Effector memory CD8-positive, alpha-beta T cell (primary cell): Measurements from ENCODE around the gene SBK2.
A peak's percentile ranks its signal among the peaks of the same experiment; 100 is the strongest.
"Not testable (repeated sequence)": the region's sequence is repeated elsewhere in the genome, so short reads cannot be mapped to it uniquely, and the experiment has no call there.

ENCODE experiments used
- ATAC-seq: fragments of 150-1000 bp; cut with Tn5 transposase; replicated peaks from 2 replicates; pipeline ENCODE4 v1.10.0; 2021; ENCODE audit warnings: mild to moderate bottlenecking, moderate library complexity
- DNase-seq, 3 experiments: peaks; one replicate each; pipeline ENCODE4 v3.0.0; 2021
- H3K27ac Mint-ChIP-seq, 2 donors: one replicate each; pipeline ENCODE4 v1.8.0; 2022; ENCODE audit warnings: mild to moderate bottlenecking in 2 of 2, mixed read lengths in 2 of 2, moderate library complexity in 2 of 2
- H3K27me3 Mint-ChIP-seq, 2 donors: one replicate each; pipeline ENCODE4 v1.8.0; 2022; ENCODE audit warnings: mixed read lengths in 2 of 2
- H3K36me3 Mint-ChIP-seq: one replicate; pipeline ENCODE4 v1.8.0; 2022; ENCODE audit warnings: mild to moderate bottlenecking, moderate library complexity, mixed read lengths; ENCODE audit not compliant: insufficient read depth
- H3K4me1 Mint-ChIP-seq, 2 donors: one replicate each; pipeline ENCODE4 v1.8.0; 2022; ENCODE audit warnings: low read depth in 2 of 2, mixed read lengths in 2 of 2
- H3K4me3 Mint-ChIP-seq, 2 donors: one replicate each; pipeline ENCODE4 v1.8.0; 2022; ENCODE audit warnings: mild to moderate bottlenecking in 2 of 2, mixed read lengths in 2 of 2, moderate library complexity in 2 of 2
- H3K9me3 Mint-ChIP-seq, 2 donors: one replicate each; pipeline ENCODE4 v1.8.0; 2022; ENCODE audit warnings: mixed read lengths in 2 of 2

SBK2 gene

DNA sequence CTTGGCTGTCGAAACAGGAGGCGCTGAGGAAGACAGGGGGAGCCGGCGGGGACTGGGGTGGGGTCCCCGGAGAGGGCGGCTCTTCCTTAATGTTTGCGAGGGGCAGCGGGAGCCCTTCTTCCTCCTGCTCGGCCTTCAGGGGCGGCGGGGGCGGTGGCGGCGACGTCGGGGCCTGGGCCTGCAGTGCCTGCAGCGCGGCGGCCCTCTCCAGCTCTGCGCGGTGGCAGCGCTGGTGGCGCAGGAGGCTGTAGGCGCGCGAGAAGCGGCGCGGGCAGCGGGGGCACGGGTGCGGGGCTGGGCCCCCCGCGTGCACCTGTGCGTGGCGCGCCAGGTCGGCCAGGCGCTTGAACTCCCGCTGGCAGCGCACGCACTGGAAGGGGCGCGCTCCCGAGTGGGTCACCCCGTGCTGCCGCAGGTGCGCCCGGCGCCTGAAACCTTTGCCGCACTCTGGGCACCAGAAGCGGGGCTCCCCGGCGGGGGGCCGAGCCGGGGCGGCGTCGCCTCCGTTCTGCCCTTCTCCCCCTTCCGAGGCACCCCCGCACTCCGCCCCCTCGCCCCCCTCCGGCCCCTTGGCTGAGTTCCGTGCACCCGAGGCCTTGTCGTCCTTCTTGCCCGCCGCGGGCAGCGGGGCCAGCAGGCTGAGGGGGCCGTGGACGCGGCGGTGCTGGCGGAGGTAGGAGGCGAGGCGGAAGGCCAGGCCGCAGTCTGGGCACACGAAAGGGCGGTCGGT, 41.3 kb upstream of the SBK2 start:
- no peak for ATAC-seq
- no peak for DNase-seq
- peaks cover 4% of the 10 kb centered on the region for H3K36me3 Mint-ChIP-seq
- H3K4me1 Mint-ChIP-seq: peaks cover 14 to 17% of the 10 kb centered on the region in 2 donors
- H3K9me3 Mint-ChIP-seq: peaks cover 0 to 3% of the 10 kb centered on the region in 2 donors
- H3K4me3 Mint-ChIP-seq: no peak overlapping the region
- no peaks in the 10 kb centered on the region for H3K27me3 Mint-ChIP-seq
- H3K27ac Mint-ChIP-seq: no peak overlapping the region

DNA sequence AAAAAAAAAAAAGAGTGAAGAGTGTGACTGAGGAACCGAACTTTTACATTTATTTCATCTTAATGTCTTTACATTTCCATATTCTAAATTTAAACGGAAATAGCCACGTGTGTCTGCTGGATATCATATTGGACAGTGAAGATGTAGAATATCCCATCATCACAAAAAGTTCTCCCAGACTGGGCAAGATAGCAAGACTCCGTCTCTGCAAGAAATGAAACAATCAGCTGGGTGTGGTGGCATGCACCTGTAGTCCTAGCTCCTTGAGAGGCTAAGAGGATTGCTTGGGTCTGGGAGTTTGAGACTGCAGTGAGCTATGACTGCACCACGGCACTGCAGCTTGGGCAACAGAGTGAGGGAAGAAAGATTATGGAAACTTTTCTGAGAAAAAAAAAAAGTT, 39.8 kb upstream of the SBK2 start:
- no peak for ATAC-seq
- H3K27me3 Mint-ChIP-seq: no peaks in the 10 kb centered on the region
- peaks cover 0 to 3% of the 10 kb centered on the region in 2 donors for H3K9me3 Mint-ChIP-seq
- H3K27ac Mint-ChIP-seq: no peak overlapping the region
- peaks cover 4% of the 10 kb centered on the region for H3K36me3 Mint-ChIP-seq
- no peak overlapping the region for H3K4me3 Mint-ChIP-seq
- DNase-seq: no peak
- H3K4me1 Mint-ChIP-seq: peaks cover 14 to 15% of the 10 kb centered on the region in 2 donors

DNA sequence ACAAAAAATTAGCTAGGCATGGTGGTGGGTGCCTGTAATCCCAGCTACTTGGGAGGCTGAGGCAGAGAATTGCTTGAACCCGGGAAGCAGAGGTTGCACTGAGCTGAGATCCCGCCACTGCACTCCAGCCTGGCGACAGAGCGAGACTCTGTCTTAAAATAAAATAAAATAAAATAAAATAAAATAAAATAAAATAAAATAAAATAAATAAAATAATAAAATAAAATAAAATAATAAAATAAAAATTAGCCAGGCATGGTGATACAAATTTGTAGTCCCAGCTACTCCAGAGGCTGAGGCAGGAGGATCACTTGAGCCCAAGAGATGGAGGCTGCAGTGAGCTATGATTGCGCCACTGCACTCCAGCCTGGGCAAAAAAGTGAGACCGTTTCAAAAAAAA, 37.0 kb upstream of the SBK2 start:
- H3K27ac Mint-ChIP-seq, H3K9me3 Mint-ChIP-seq, H3K27me3 Mint-ChIP-seq, H3K4me3 Mint-ChIP-seq, ATAC-seq, DNase-seq, H3K36me3 Mint-ChIP-seq, H3K4me1 Mint-ChIP-seq: not testable (repeated sequence)

GRCh38 chr19:55569477-55569876, 32.5 kb upstream of the SBK2 start:
- H3K4me3 Mint-ChIP-seq, ATAC-seq, H3K27ac Mint-ChIP-seq, H3K36me3 Mint-ChIP-seq, H3K4me1 Mint-ChIP-seq, DNase-seq, H3K9me3 Mint-ChIP-seq: not testable (repeated sequence)
- peaks cover 0 to 20% of the 10 kb centered on the region in 2 donors for H3K27me3 Mint-ChIP-seq

DNA sequence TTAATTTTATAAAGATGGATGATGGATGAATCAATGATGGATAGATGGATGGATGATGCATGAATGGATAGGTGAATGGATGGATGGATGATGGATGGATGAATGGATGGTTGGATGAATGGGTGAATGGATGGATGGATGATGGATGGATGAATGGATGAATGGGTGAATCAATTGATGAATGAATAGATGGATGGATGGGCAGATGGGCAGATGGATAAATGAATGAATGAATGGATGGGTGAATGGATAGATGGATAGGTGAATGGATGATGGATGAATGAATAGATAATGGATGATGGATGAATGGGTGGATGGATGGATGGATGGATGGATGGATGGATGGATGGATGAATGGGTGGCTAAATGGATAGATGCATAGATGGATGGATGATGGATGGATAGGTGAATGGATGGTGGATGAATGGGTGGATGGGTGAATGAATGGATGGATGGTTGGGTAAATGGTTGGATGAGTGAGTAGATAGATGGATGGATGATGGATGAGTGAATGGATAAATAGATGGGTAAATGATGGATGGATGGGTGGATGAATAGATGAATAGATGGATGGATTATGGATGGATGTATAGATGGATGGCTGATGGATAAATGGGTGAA, 30.9 kb upstream of the SBK2 start:
- Mint-ChIP-seq H3K36me3 (no peaks in the 10 kb centered on the region), H3K4me1 (no peaks in the 10 kb centered on the region), H3K27ac (no peak overlapping the region), H3K9me3 (no peaks in the 10 kb centered on the region), H3K4me3 (no peak overlapping the region), H3K27me3 (peaks cover 5 to 24% of the 10 kb centered on the region in 2 donors)
- no peak for ATAC-seq
- no peak for DNase-seq

DNA sequence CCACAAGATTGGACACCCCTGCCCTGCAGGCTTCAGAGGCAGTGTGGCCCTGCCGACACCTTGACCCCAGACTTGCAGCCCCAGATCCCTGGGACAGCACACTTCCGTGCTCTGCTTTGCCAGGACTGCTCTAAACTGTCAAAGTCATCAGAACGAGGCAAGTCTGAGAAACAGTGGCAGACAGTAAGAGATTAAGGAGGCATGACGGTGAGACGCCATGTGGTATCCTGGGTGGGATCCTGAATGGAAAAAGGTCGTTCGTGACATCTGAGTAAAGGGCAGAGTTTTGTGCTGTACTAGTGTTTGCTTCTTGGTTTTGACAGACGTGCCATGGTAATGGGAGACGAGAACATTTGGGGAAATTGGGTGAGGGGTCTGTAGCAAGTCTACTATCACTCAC, 29.9 kb upstream of the SBK2 start:
- H3K27me3 Mint-ChIP-seq: peaks cover 5 to 24% of the 10 kb centered on the region in 2 donors
- ATAC-seq: no peak
- H3K27ac Mint-ChIP-seq: no peak overlapping the region

GRCh38 chr19:55563261-55563690, 26.3 kb upstream of the SBK2 start:
- H3K36me3 Mint-ChIP-seq: no peaks in the 10 kb centered on the region
- no peaks in the 10 kb centered on the region for H3K9me3 Mint-ChIP-seq
- ATAC-seq (no peak), DNase-seq (no peak)
- peaks cover 17 to 44% of the 10 kb centered on the region in 2 donors for H3K27me3 Mint-ChIP-seq
- no peak overlapping the region for H3K4me3 Mint-ChIP-seq
- no peaks in the 10 kb centered on the region for H3K4me1 Mint-ChIP-seq
- no peak overlapping the region for H3K27ac Mint-ChIP-seq

More for the DNA sequence above, 29.9 kb upstream of the SBK2 start:
- Mint-ChIP-seq H3K4me3 (no peak overlapping the region), H3K36me3 (no peaks in the 10 kb centered on the region), H3K4me1 (no peaks in the 10 kb centered on the region), H3K9me3 (no peaks in the 10 kb centered on the region)
- DNase-seq: no peak

GRCh38 chr19:55559684-55560083, 22.8 kb upstream of the SBK2 start:
- no peaks in the 10 kb centered on the region for H3K4me1 Mint-ChIP-seq
- H3K27me3 Mint-ChIP-seq: peaks cover 23 to 43% of the 10 kb centered on the region in 2 donors
- no peak overlapping the region for H3K27ac Mint-ChIP-seq
- no peak overlapping the region for H3K4me3 Mint-ChIP-seq
- no peaks in the 10 kb centered on the region for H3K9me3 Mint-ChIP-seq
- no peak for DNase-seq
- H3K36me3 Mint-ChIP-seq: no peaks in the 10 kb centered on the region
- no peak for ATAC-seq

DNA sequence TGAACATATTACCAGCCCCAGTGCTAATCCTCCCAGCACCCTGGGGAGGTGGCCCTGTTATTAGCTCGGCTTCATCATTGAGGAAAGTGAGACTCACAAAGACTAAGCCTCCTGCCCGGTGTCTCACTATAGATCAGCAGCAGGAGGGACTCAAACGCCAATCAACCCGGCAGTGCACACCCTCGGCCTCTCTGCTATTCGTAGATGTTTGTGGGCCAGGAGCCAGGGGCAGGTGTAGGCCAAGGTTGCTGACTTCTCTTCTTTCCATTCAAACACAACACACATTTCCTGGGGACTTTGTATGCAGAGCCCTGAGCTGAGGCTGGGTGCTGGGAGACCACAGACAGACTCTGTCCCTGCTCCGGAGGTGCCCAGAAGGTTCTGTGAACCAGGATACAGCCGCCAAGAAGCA, 17.8 kb upstream of the SBK2 start:
- Mint-ChIP-seq H3K27me3 (peaks cover 21 to 69% of the 10 kb centered on the region in 2 donors), H3K27ac (no peak overlapping the region), H3K4me3 (no peak overlapping the region), H3K4me1 (peaks cover 0 to 2% of the 10 kb centered on the region in 2 donors), H3K9me3 (no peaks in the 10 kb centered on the region), H3K36me3 (no peaks in the 10 kb centered on the region)
- DNase-seq (no peak), ATAC-seq (no peak)

DNA sequence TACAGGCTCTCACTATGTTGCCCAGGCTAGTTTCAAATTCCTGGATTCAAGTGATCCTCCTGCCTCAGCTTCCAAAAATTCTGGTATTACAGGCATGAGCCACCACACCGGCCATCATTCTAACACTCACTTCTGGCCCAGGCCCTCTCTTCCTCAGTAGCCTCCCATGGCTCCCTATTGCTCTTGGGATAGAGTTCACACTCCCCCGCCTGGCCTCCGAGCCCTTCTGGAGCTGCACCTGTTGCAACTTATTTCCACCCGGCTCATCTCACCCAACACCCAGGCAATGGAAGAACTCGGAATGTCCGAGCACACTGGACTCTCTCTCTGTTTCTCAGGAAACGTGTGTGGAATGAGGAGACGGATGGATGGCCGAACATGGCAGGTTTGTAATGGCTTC, 17.4 kb upstream of the SBK2 start:
- H3K9me3 Mint-ChIP-seq: no peaks in the 10 kb centered on the region
- H3K27me3 Mint-ChIP-seq: peaks cover 21 to 69% of the 10 kb centered on the region in 2 donors
- H3K27ac Mint-ChIP-seq: no peak overlapping the region
- ATAC-seq (no peak), DNase-seq (no peak)
- H3K4me1 Mint-ChIP-seq: peaks cover 0 to 2% of the 10 kb centered on the region in 2 donors
- H3K4me3 Mint-ChIP-seq: no peak overlapping the region
- H3K36me3 Mint-ChIP-seq: no peaks in the 10 kb centered on the region

GRCh38 chr19:55553217-55554182, 16.6 kb upstream of the SBK2 start:
- DNase-seq (no peak), ATAC-seq (no peak)
- H3K27me3 Mint-ChIP-seq: peaks cover 21 to 65% of the 10 kb centered on the region in 2 donors
- H3K4me1 Mint-ChIP-seq: peaks cover 0 to 2% of the 10 kb centered on the region in 2 donors
- no peak overlapping the region for H3K4me3 Mint-ChIP-seq
- no peak overlapping the region for H3K27ac Mint-ChIP-seq
- H3K36me3 Mint-ChIP-seq: no peaks in the 10 kb centered on the region
- H3K9me3 Mint-ChIP-seq: no peaks in the 10 kb centered on the region

- no peak for DNase-seq
- Mint-ChIP-seq H3K27me3 (peaks cover 25 to 68% of the 10 kb centered on the region in 2 donors), H3K36me3 (no peaks in the 10 kb centered on the region)
Measured at GRCh38 chr19:55552620-55553019, 15.7 kb upstream of the SBK2 start.

DNA sequence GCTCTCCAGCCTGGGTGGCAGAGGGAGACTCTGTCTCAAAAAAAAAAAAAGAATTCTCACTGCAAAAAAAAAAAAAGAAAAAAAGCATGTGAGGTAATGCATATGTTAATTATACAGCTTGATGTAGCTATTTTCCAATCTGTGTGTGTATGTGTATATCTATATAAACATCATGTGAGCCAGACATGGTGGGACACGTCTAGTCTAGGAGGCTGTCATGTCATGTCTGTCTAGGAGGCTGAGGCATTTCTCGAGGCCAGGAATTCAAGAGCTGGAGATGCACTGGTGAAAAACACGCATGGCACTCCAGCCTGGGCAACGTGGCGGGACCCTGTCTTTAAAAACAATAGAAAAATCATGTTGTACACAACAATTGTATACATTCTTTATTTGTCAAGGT, 15.3 kb upstream of the SBK2 start:
- H3K4me3 Mint-ChIP-seq: no peak overlapping the region
- DNase-seq (no peak), ATAC-seq (no peak)
- peaks cover 0 to 2% of the 10 kb centered on the region in 2 donors for H3K4me1 Mint-ChIP-seq
- H3K27ac Mint-ChIP-seq: peak overlapping the region in 1 of 2 donors; percentile 59
- peaks cover 26 to 68% of the 10 kb centered on the region in 2 donors for H3K27me3 Mint-ChIP-seq
- no peaks in the 10 kb centered on the region for H3K9me3 Mint-ChIP-seq
- H3K36me3 Mint-ChIP-seq: no peaks in the 10 kb centered on the region

More at GRCh38 chr19:55552620-55553019, 15.7 kb upstream of the SBK2 start:
- H3K4me1 Mint-ChIP-seq: peaks cover 0 to 2% of the 10 kb centered on the region in 2 donors
- ATAC-seq: no peak
- H3K9me3 Mint-ChIP-seq: no peaks in the 10 kb centered on the region
- peak overlapping the region in 1 of 2 donors; percentile 59 for H3K27ac Mint-ChIP-seq
- no peak overlapping the region for H3K4me3 Mint-ChIP-seq
